Right ventricle myocardium superior (tissue), 1 donor: Measurements from ENCODE around the gene METTL13. TPM values are rescaled to one million over a fixed set of nuclear protein-coding genes. Genes with fewer than 3 reads are reported as not detected.
"Not testable (repeated sequence)": the region's sequence is repeated elsewhere in the genome, so short reads cannot be mapped to it uniquely, and the experiment has no call there.

Experiments
- ATAC-seq: fragments of 200-7000 bp; cut with Tn5 transposase; one replicate; pipeline ENCODE4 v1.9.1; 2020; ENCODE audit warnings: mild to moderate bottlenecking; ENCODE audit not compliant: poor library complexity
- DNase-seq: peaks from one replicate; pipeline ENCODE4 v3.0.0-alpha.2; 2020
- intact Hi-C: fragments of 100-400 bp; cut with DNase I; formaldehyde crosslinking; loops from one replicate; pipeline ENCODE4 v1.11.2; 2022
- total RNA-seq: library from RNA; stranded (reverse); fragmentation: NEBNext Ultra II Directional; extraction: Animal tissue kit (Norgen Biotek cat#: 25700); gene quantifications from one replicate; pipeline ENCODE4 v1.2.1, GENCODE V29; 2021
- donor health status: DM: no; HTN: yes; CAD: no; lungs with severe emphysema.

METTL13 gene
- total RNA-seq, 1 donor from 2014 or later: 16.8 TPM

DNA sequence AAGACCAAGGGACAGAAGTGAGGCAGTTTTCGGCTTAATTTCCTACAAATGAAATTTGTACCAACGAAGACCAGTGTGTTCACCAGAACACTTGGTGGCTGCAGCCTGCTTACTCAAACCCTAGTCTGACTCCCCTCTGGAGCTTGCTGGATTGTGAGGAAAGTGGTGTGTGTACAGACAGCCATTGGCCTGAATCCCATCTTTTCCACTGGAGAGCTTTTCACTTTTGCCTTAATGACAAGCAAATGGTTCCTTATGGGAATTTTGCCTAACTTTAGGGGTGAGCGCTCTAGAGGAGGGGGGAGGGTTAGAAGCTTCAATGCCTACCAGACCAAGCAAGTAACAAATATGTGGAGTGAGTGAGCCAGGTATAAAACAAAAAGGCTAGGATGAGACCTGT is 17.3 kb downstream of the METTL13 start:
- intact Hi-C loops: no loop called here
- ATAC-seq: no peak
- no peak for DNase-seq

DNA sequence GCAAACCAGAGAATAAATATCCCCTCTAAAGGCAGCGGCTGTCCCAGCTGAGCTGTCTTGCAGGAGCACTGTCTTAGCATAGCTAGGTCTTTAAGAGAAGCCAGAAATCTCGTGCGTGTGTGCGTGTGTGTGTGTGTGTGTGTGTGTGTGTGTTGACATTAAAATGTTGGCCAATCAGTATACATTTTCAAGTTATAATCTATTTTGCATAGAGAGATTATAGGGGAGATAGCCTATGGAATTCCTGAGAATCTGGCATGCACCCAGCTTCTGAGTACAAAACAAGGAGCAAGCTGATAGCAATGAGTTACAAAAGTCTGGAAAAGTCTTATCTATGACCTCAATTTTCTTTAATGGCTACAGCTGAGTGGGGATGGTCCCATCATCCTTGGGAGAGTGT is 17.7 kb downstream of the METTL13 start:
- no peak for DNase-seq
- intact Hi-C loops: no loop called here
- ATAC-seq: no peak

DNA sequence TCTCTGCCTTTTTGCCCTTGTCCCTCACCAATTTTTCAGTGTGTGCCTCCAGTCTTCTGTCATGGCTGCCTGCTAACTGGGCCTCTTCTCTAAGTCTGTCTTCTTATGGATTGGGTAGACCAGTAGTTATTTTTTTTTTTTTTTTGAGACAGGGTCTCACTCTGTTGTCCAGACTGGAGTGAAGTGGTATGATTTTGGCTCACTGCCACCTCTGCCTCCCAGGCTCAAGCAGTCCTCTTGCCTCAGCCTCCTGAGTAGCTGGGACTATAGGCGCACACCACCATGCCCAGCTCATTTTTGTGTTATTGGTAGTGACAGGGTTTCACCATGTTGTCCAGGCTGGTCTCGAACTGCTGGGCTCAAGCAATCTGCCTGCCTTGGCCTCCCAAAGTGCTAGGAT is 18.2 kb downstream of the METTL13 start:
- DNase-seq, intact Hi-C loops, ATAC-seq: not testable (repeated sequence)

DNA sequence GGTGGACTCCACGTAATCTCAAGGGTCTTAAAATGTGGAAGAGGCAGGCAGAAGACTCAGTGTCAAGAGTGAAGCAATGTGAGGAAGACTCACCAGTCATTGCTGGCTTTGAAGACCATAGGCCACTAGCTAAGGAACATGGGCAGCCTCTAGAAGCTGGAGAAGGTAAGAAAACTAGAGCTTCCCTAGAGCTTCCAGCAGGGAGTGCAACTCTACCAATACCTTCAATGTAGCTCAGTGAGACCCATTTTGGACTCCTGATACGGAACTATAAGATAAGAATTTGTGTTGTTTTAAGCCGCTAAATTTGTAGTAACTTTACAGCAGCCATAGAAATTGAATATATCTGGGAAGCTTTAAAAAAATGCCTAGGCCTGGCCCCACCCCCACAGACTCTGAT is 18.9 kb downstream of the METTL13 start:
- ATAC-seq (no peak), DNase-seq (no peak)
- intact Hi-C loops: no loop called here

DNA sequence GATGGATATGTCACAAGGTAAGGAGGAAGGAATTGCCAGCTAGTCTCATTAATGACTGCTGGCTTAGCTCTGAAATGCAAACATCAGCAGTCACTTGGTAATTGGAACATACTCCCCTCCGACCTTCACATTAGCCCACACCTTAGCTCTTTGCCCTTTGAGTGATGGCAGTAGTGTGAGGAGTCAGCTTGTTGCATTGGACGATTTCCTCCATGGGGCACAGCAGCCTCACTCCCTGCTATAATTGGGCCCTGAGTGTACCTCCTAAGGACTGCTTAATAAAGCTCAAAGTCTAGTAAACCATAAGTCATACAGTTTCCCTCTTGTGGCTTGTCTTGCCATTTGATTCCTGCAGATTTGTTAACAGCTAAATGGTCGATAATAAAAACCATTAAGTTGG is 19.4 kb downstream of the METTL13 start:
- DNase-seq (no peak), ATAC-seq (no peak)
- intact Hi-C loops: loop anchor here (1.0 kb wide), 1 partner anchor 184 kb away; no protein-coding TSS in a partner anchor

DNA sequence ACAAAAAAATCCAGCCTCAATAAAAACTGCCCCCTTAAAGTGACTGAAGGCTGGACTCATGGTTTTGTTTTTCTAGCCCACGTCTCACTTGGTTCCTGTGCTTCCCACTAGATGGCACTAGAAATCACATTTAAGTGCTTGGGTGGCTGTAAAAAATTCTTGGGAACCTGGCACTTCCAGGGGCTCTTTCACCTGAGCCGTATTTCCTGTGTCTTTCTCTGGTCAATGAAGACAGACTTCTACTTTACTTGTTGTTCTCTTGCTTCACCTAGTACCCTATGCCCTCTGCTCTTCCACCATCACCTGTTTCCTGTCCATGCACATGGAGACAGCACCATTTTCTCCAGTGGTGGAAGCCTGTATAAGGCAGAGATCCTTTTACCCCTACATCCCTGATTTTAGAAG is 20.0 kb downstream of the METTL13 start:
- ATAC-seq: peak; percentile 52
- no peak for DNase-seq
- intact Hi-C loops: loop anchor here (1.0 kb wide), 1 partner anchor 184 kb away; no protein-coding TSS in a partner anchor

DNA sequence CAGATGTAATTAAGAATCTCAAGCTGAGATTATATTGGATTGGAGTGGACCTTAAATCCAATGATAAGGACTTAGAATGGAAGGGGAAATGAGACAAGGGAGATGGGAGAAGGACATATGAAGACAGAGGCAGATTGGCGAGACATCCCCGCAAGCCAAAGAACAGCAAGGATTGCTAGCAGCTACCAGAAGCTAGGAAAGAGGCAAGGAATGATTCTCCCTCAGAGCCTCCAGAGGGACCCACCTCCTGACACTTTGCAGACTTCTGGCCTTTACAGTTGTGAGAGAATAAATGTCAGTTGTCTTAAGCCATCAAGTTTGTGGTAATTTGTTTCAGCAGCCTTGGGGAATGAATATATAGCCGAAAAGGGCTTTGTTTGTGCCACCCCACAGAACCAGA is 20.7 kb downstream of the METTL13 start:
- intact Hi-C loops: no loop called here

DNA sequence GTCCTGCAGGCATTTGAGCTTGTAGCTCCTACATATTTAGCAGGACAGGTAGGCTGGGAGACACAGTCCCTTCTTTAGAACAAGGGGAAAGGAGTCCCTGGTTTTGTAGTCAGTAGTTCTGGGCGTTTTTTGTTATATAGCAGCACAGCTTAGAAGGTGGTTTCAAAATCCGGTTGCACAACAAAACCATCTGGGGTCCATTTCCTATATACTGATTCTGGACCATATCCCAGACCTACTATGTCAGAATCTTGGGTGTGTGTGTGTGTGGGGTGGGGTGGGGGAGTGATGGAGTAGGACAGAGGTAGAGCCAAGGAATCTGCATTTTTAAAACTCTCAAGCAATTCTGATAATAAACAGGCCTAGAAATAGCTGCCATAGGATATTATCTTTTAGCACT is 21.6 kb downstream of the METTL13 start:
- peak; percentile 41 for ATAC-seq
- DNase-seq: no peak
- intact Hi-C loops: no loop called here

More for the DNA sequence above, 20.7 kb downstream of the METTL13 start:
- ATAC-seq (no peak), DNase-seq (no peak)

DNA sequence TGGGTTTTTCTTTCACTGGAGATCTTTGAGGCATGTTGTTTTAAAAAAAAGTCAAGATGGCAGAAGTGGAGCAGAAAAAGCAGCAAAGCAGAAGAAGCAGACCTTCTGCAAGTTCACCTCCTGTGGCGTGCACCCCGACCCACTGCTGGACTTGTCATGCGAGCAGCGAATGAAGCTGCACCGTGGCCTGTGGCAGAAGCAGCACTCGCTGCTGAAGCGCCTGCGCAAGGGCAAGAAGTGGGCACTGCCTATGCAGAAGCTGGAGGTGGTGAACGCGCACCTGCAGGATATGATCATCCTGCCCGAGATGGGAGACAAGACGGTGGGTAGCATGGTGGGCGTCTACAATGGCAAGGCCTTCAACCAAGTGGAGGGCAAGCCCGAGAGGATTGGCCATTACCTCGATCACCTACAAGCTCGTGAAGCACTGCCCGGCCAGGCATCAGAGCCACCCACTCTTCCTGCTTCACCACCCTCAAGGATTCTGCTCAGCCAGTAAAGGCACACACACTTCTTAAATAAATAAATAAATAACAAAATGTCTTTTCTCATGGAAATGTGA is 22.1 kb downstream of the METTL13 start:
- ATAC-seq (no peak), DNase-seq (no peak)
- intact Hi-C loops: no loop called here

DNA sequence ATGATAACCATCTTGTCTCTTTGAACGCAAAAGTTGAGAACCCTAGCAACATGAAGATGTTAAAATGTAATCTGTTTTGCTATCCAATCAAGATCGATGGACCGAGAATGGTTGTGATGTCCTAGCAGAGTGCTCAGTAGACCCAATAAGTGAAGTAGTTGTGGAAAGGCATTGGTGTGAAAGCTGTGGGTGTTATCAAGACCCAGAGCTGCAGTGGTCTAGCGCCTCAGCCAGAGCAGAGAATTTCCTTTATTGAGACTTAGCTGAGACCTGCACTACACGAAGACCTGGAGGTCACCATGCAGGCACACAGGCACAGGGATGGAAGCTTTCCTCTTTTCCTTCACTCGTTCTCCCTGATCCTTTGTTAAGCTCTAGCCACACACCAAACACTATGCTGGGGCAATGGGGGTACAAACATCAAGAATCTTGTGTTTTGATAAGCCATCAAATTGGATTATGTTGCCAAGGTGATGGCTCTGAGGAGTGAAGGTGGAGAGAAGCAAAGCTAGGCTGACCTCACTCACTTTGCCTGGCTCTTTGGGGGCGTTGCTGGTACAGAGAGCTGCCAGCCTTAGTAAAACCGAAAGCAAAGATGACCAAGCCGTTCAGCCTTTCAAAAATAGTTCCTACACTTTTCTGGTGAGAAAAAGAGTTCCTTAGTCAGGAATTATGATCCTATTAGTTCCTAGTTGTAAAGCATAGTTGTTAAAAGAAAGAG is 24.1 kb downstream of the METTL13 start:
- intact Hi-C loops: no loop called here
- no peak for ATAC-seq

DNA sequence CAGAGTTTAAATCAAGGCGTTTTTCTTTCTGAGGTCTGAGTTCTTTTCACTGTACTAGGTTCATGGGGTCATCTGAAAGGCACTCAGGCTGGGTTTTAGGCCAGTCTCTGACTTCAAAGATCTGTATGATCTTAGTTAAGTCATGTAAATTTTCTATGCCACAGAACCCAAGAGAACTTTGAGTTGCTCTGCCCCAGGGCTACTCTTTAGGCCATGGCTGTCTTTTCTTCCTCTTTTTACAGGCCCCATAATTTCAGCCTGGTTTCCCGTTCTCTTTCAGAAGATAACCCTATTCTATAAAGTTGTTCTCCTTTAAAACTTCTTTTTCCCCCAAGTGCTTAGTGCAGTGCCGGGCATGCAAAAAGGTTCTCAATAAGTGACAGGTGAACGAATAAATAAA is 26.1 kb downstream of the METTL13 start:
- intact Hi-C loops: no loop called here
- no peak for ATAC-seq
- DNase-seq: no peak

More for the DNA sequence above, 24.1 kb downstream of the METTL13 start:
- no peak for DNase-seq

DNA sequence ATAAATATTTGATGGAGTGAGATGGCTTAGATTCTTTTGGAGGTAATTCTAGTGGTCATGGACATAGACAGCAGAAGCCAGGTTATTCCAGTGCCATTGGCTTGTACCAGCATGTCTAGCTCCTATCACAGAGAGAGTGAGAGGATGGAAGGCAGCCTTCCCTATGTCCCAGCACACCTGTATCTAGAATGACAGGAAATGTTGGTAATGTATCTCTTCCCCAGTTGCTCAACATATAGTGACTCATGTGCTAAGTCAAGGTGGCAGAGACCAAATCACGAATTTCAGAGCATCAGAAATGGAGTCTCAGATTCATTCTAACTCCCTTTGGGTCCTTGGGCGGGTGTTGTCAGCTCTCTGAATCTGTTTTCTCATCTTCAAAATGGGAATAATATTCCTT is 28.4 kb downstream of the METTL13 start:
- DNase-seq (no peak), ATAC-seq (no peak)
- intact Hi-C loops: no loop called here

DNA sequence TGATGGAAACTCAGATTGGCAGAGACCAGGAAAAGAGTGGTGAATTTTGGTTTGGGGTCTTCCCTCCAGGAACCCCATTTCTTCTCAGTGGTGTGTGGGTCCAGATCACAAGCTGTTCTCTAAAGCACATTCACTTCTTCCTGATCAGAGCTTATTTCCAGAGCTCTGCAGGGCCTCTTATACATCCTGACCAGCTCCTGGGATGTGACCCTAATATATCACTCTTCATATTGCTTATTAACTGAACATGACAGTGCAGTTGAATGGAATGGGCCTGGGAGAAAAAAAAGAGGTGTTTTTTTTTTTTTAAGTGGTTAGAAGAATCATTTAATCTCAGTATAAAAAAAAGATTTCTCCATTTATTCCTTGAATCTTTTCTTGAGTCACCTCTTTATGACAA is 30.2 kb downstream of the METTL13 start:
- DNase-seq: no peak
- ATAC-seq: no peak
- intact Hi-C loops: no loop called here

DNA sequence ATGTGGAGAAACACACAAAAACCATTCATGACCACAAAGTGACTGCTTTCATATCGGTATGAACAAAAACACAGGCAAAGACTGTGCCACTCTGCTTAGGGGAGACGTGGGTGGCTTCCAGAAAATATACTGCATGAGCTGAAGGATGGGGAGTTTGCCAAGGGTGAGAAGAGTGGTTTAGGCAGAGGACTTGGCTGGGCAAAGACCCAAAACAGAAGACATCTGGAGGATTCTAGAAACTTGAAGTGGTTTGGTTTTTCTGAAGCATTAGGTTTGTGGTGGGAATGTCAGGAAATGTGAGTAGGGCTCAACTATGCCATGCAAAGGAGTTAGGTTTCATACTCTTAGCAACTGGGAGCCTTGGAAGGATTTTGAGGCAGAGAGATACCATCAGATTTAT is 33.2 kb downstream of the METTL13 start:
- ATAC-seq: no peak
- no peak for DNase-seq
- intact Hi-C loops: no loop called here

DNA sequence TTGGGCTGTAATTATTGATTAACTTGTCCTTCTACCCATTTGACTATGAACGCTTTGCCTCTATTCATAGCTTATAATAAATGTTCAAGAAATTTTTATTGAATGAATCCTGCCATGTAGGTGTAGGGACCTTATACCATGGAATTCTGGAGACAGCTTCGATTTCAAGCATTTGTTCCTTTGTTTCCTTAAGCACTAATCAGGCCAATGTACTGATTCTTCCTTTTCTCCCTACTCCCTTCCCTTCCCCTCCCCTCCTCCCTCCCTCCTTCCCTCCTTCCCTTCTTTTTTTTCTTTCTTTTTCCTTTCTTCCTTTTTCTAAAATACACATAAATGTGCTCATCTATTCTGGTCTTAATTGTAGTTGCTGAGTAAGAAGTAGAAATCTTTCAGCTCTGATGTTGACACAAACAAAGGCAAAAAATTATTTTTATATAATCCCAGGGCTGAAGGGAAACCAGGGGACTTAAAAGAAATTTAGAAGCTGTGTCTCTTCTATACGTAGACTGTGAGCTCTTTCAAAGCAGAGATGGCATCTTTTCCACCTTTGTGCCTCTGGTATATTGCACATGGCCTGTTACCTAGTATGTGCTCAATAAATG is 34.9 kb downstream of the METTL13 start:
- no peak for DNase-seq
- intact Hi-C loops: no loop called here
- no peak for ATAC-seq

DNA sequence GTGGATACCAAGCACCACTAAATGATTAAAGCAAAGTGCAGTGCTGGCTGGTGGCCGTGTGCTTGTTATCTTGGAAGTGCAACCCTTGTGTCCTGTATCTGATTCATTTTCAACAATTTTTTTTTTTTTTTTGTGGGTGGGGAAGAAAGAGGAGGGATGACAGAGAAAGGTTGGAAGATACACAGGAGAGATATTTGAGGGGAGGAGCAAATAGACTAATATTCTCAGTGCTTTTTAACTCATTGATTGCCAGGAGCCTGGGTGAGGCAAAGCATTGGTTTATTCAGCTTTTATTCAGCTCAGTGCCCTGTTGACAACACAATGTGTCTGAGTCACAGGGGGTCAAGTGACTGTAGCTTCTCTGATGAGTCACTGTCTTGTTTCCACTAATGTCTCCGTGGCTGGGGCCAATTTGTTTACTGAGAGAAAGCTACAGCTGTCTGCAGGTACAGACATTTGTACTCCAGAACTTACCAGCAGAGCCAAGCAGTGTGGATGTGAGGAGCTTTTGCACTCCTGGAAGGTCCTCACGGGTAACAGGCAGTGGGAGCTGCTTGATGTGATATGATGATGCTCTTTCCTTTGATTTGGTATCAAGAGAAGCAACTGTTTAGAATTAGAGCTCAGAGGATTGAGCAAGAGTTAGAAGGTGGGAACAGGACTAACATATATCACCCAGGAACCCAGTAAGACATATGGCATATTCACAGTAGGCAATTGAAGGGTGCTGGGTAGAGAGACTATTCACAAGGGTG is 36.2 kb downstream of the METTL13 start:
- ATAC-seq (no peak), DNase-seq (no peak)
- intact Hi-C loops: no loop called here

DNA sequence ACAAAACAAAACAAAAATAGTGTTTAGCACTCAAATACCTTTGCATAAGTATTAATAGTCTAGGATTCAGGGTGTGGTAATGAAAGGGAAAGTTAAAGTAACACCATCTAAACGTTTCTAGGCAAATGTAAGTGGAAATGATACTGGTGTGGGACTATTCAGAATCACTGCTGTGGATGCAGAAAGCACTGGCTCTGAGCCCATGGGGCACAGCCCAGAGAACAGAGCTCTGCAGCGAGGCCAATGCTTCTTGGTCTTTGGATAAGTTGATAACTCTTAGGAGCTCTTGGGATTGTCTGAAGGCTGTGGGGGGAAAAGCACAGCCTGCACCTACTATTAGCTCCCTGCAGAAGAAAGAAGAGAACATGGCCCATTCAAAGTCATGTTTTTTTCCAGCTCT is 38.5 kb downstream of the METTL13 start:
- ATAC-seq (no peak), DNase-seq (no peak)
- intact Hi-C loops: no loop called here

DNA sequence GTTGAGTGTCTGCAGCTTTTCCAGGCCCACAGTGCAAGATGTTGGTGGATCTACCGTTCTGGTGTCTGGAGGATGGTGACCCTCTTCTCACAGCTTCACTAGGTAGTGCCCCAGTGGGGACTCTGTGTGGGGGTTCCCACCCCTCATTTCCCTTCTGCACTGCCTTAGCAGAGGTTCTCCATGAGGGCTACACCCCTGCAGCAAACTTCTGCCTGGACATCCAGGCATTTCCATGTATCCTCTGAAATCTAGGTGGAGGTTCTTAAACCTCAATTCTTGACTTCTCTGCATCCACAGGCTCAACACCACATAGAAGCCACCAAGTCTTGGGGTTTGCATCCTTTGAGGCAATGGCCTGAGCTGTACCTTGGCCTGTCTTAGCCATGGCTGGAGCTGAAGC is 45.5 kb downstream of the METTL13 start:
- DNase-seq (no peak), ATAC-seq (no peak)
- intact Hi-C loops: no loop called here

DNA sequence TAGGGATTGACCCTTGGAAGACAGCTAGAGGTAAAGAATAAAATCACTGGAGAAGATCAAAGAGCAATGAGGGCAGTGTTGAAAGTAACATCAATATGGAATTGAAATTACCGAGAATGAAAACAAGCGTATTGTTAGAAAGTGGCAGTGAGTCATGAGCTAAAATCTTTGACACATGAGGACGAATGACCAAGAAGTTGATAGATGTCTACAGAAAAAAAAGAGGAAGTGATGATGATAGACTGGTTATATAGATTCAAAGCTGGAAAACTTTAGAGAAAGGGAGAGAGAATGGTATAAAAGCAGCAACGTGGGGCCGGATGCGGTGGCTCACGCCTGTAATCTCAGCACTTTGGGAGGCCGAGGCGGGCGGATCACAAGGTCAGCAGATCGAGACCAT is 47.3 kb downstream of the METTL13 start:
- DNase-seq: no peak
- no peak for ATAC-seq
- intact Hi-C loops: no loop called here
